Right atrium auricular region (tissue), 2 donors: Measurements from ENCODE around the gene POGZ. TPM values are rescaled to one million over a fixed set of nuclear protein-coding genes. Genes with fewer than 3 reads are reported as not detected.
A peak's percentile ranks its signal among the peaks of the same experiment; 100 is the strongest.

Experiments used
- DNase-seq: peaks from one replicate; pipeline ENCODE4 v3.0.0-alpha.2; 2019; ENCODE audit warnings: low spot score
- H3K27ac ChIP-seq, 2 donors: fragments of 200-600 bp; sonication (generic); 1 replicate in 1 of 2; 2 replicates in 1 of 2; pipeline ENCODE4 v1.5.1; 2016 to 2019
- H3K27me3 ChIP-seq, 2 donors: fragments of 200-600 bp; sonication (generic); one replicate each; pipeline versions ENCODE4 v1.5.1 to v1.6.0; 2017 to 2019
- H3K36me3 ChIP-seq: fragments of 200-600 bp; sonication (generic); one replicate; pipeline ENCODE4 v1.5.1; 2016
- H3K4me1 ChIP-seq, 2 donors: fragments of 200-600 bp; sonication (generic); one replicate each; pipeline versions ENCODE4 v1.5.1 to v1.6.0; 2017 to 2019
- H3K4me3 ChIP-seq, 2 donors: fragments of 200-600 bp; sonication (generic); 1 replicate in 1 of 2; 2 replicates in 1 of 2; pipeline ENCODE4 v1.5.1; 2017 to 2019; ENCODE audit warnings: mild to moderate bottlenecking in 1 of 2, moderate library complexity in 1 of 2
- H3K9me3 ChIP-seq, 2 donors: fragments of 200-600 bp; sonication (generic); one replicate each; pipeline ENCODE4 v1.5.1; 2019
- total RNA-seq, 2 donors: library from RNA; depleted of rRNA; stranded (reverse); fragments of >200 nt; gene quantifications; one replicate each; pipeline ENCODE4 v1.1.0, GENCODE V29; 2016
- TF ChIP-seq, protein P1 (sequence below), 2 donors: fragments of 200-600 bp; sonication (generic); IDR thresholded peaks; one replicate each; pipeline ENCODE4 v1.5.1; 2019; ENCODE audit warnings: antibody characterized with exemption in 2 of 2

Gene POGZ
- total RNA-seq, 2 donors from 2014 or later = 21.8 to 29.2 TPM

DNA sequence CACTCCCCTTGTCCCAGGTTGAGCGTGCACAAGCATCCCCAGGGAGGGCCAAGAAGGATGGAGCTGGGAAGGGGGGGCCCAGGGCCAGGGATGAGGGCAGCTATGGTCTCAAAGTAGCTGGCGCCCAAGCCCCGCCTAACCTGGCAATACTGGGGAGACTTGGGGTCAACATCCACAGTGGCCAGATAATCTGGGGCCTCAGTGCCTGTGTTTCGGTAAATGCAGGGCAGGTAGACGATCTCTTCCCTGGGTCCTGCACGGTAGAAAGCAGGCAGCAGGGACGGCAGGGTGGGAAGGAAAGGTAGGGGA, 90.0 kb downstream of the POGZ start:
- H3K4me1 ChIP-seq = peaks cover 0 to 64% of the 10 kb centered on the region in 2 donors
- H3K27ac ChIP-seq = no peak overlapping the region

GRCh38 chr1:151368393-151369301, 90.6 kb downstream of the POGZ start:
- Histone ChIP-seq H3K4me3 (no peak overlapping the region), H3K27me3 (no peaks in the 10 kb centered on the region), H3K4me1 (peaks cover 0 to 63% of the 10 kb centered on the region in 2 donors), H3K36me3 (peaks cover 25% of the 10 kb centered on the region), H3K9me3 (no peaks in the 10 kb centered on the region), H3K27ac (peak overlapping the region in 1 of 2 donors; percentile 76)
- no peak for DNase-seq
- TF ChIP-seq, protein P1, sequence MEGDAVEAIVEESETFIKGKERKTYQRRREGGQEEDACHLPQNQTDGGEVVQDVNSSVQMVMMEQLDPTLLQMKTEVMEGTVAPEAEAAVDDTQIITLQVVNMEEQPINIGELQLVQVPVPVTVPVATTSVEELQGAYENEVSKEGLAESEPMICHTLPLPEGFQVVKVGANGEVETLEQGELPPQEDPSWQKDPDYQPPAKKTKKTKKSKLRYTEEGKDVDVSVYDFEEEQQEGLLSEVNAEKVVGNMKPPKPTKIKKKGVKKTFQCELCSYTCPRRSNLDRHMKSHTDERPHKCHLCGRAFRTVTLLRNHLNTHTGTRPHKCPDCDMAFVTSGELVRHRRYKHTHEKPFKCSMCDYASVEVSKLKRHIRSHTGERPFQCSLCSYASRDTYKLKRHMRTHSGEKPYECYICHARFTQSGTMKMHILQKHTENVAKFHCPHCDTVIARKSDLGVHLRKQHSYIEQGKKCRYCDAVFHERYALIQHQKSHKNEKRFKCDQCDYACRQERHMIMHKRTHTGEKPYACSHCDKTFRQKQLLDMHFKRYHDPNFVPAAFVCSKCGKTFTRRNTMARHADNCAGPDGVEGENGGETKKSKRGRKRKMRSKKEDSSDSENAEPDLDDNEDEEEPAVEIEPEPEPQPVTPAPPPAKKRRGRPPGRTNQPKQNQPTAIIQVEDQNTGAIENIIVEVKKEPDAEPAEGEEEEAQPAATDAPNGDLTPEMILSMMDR (IDR thresholded peaks at IDR 0.05) = no peak

More for the DNA sequence above, 90.0 kb downstream of the POGZ start:
- no peak for DNase-seq
- Histone ChIP-seq H3K36me3 (peaks cover 21% of the 10 kb centered on the region), H3K4me3 (no peak overlapping the region), H3K27me3 (no peaks in the 10 kb centered on the region), H3K9me3 (no peaks in the 10 kb centered on the region)
- TF ChIP-seq, protein P1 (IDR thresholded peaks at IDR 0.05) = no peak

- no peak for DNase-seq
- H3K27me3 ChIP-seq = no peaks in the 10 kb centered on the region
- peaks cover 25% of the 10 kb centered on the region for H3K36me3 ChIP-seq
- H3K4me3 ChIP-seq = no peak overlapping the region
- peak overlapping the region; percentile 49 to 76 for H3K27ac ChIP-seq
- H3K4me1 ChIP-seq = peaks cover 0 to 55% of the 10 kb centered on the region in 2 donors
- H3K9me3 ChIP-seq = no peaks in the 10 kb centered on the region
- TF ChIP-seq, protein P1 (IDR thresholded peaks at IDR 0.05) = no peak
Observed at GRCh38 chr1:151367658-151368392, 91.5 kb downstream of the POGZ start.

DNA sequence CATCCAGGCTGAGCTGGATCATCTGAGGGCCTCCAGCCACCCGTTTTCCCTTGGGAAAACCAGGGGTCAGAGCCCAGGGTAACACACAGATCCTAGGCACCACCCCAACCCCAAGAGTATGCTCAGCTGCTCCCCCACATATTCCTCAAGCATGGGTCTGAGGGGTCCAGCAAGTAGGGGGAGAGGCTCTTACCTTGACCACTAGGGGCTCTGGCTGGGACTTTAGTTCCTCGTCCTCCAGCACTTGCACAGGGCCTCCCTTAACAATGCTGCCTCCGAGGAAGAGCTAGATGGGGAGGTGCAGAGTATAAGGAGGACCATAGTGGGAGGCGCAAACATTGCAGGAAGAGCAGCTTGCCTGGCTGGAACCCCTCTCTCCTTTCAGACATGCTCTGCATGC, 94.3 kb downstream of the POGZ start:
- Histone ChIP-seq H3K27me3 (no peaks in the 10 kb centered on the region), H3K9me3 (no peaks in the 10 kb centered on the region), H3K4me3 (no peak overlapping the region), H3K27ac (no peak overlapping the region), H3K4me1 (peaks cover 0 to 26% of the 10 kb centered on the region in 2 donors), H3K36me3 (peaks cover 25% of the 10 kb centered on the region)
- TF ChIP-seq, protein P1 (IDR thresholded peaks at IDR 0.05) = no peak
- DNase-seq = no peak

GRCh38 chr1:151362308-151363155, 96.8 kb downstream of the POGZ start:
- no peaks in the 10 kb centered on the region for H3K27me3 ChIP-seq
- H3K4me3 ChIP-seq = no peak overlapping the region
- peaks cover 0 to 2% of the 10 kb centered on the region in 2 donors for H3K4me1 ChIP-seq
- no peaks in the 10 kb centered on the region for H3K9me3 ChIP-seq
- no peak for DNase-seq
- H3K36me3 ChIP-seq = peaks cover 25% of the 10 kb centered on the region
- H3K27ac ChIP-seq = no peak overlapping the region
- TF ChIP-seq, protein P1 (IDR thresholded peaks at IDR 0.05) = no peak
